ENCODE data around the gene TM9SF2. TPM values are rescaled to one million over a fixed set of nuclear protein-coding genes. Genes with fewer than 3 reads are reported as not detected.
A peak's percentile ranks its signal among the peaks of the same experiment; 100 is the strongest.

Gene TM9SF2
- total and polyA plus RNA-seq, 2 experiments from 2014 or later = 60.5 to 130 TPM

- DNase-seq (ENCODE audit: low read depth in 1 of 2, low spot score in 1 of 2) = peak in 1 of 2 donors; percentile 55
- Histone ChIP-seq H3K4me3 (no peak overlapping the region), H3K27me3 (no peaks in the 10 kb centered on the region), H3K4me1 (ENCODE audit: low read depth) (no peaks in the 10 kb centered on the region), H3K36me3 (no peaks in the 10 kb centered on the region), H3K27ac (no peak overlapping the region), H3K9me3 (ENCODE audit: low read depth) (no peaks in the 10 kb centered on the region)
- TF ChIP-seq, protein P1, sequence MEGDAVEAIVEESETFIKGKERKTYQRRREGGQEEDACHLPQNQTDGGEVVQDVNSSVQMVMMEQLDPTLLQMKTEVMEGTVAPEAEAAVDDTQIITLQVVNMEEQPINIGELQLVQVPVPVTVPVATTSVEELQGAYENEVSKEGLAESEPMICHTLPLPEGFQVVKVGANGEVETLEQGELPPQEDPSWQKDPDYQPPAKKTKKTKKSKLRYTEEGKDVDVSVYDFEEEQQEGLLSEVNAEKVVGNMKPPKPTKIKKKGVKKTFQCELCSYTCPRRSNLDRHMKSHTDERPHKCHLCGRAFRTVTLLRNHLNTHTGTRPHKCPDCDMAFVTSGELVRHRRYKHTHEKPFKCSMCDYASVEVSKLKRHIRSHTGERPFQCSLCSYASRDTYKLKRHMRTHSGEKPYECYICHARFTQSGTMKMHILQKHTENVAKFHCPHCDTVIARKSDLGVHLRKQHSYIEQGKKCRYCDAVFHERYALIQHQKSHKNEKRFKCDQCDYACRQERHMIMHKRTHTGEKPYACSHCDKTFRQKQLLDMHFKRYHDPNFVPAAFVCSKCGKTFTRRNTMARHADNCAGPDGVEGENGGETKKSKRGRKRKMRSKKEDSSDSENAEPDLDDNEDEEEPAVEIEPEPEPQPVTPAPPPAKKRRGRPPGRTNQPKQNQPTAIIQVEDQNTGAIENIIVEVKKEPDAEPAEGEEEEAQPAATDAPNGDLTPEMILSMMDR (IDR thresholded peaks at IDR 0.05; ENCODE audit: low read depth, low read length) = no peak
These were observed 71.6 kb downstream of the TM9SF2 start for GRCh38 chr13:99572921-99573320.

- H3K9me3 ChIP-seq (ENCODE audit: low read depth) = no peaks in the 10 kb centered on the region
- no peak for DNase-seq (ENCODE audit: low read depth in 1 of 2, low spot score in 1 of 2)
- H3K4me1 ChIP-seq (ENCODE audit: low read depth) = no peaks in the 10 kb centered on the region
- H3K27ac ChIP-seq = no peak overlapping the region
- no peak overlapping the region for H3K4me3 ChIP-seq
- H3K27me3 ChIP-seq = no peaks in the 10 kb centered on the region
- TF ChIP-seq, protein P1 (IDR thresholded peaks at IDR 0.05; ENCODE audit: low read depth, low read length) = no peak
- no peaks in the 10 kb centered on the region for H3K36me3 ChIP-seq
These were observed 74.3 kb downstream of the TM9SF2 start for GRCh38 chr13:99575376-99576120.

DNA sequence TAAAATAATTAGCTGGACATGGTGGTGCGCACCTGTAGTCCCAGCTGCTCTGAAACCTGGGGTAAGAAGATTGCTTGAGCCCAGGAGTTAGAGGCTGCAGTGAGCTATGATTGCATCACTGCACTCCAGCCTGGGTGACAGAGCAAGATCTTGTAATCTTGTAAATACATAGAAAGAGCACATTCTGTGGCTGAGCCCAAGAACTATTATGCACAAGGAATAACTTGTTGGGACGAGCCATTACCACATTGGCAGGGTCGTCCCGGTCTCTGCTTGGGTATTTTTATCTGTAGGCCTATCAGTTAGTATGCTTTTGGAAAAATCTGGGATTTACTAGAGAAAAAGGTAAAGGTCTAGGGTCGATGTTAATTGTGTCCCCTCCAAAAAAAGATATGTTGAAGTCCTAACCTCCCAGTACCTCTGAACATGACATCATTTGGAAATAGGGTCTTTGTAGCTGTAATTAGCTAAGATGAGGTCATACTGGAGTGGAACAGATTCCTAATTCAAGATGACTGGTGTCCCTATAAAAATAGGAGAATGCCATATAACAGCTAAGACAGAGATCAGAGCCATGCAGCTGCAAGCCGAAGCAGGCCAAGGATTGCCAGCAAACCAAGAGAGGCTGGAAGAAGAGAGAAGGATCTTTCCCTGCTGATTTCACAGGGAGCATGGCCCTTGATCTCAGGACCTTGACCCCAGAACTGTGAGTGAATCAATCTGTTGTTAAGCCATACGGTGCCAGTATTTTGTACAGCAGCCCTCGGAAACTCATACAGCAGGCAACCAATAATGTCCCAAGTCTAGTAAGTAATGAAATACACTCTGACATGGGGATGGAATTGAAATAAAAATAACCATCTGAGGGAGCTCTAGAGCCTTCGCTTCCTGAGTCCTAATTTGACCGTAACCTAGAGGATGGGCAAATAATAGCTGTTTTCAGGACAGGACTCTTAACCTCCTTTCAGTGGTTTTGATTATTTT, 77.0 kb downstream of the TM9SF2 start:
- no peaks in the 10 kb centered on the region for H3K27me3 ChIP-seq
- peak in 1 of 2 donors; percentile 29 for DNase-seq (ENCODE audit: low read depth in 1 of 2, low spot score in 1 of 2)
- H3K4me1 ChIP-seq (ENCODE audit: low read depth) = no peaks in the 10 kb centered on the region
- H3K4me3 ChIP-seq = no peak overlapping the region
- H3K36me3 ChIP-seq = no peaks in the 10 kb centered on the region
- no peaks in the 10 kb centered on the region for H3K9me3 ChIP-seq (ENCODE audit: low read depth)
- H3K27ac ChIP-seq = no peak overlapping the region
- TF ChIP-seq, protein P1 (IDR thresholded peaks at IDR 0.05; ENCODE audit: low read depth, low read length) = peak; percentile 36

GRCh38 chr13:99580500-99581268, 79.4 kb downstream of the TM9SF2 start:
- Histone ChIP-seq H3K4me3 (no peak overlapping the region), H3K36me3 (no peaks in the 10 kb centered on the region), H3K4me1 (ENCODE audit: low read depth) (no peaks in the 10 kb centered on the region), H3K9me3 (ENCODE audit: low read depth) (no peaks in the 10 kb centered on the region), H3K27me3 (no peaks in the 10 kb centered on the region), H3K27ac (no peak overlapping the region)
- DNase-seq (ENCODE audit: low read depth in 1 of 2, low spot score in 1 of 2) = no peak
- TF ChIP-seq, protein P1 (IDR thresholded peaks at IDR 0.05; ENCODE audit: low read depth, low read length) = no peak

DNA sequence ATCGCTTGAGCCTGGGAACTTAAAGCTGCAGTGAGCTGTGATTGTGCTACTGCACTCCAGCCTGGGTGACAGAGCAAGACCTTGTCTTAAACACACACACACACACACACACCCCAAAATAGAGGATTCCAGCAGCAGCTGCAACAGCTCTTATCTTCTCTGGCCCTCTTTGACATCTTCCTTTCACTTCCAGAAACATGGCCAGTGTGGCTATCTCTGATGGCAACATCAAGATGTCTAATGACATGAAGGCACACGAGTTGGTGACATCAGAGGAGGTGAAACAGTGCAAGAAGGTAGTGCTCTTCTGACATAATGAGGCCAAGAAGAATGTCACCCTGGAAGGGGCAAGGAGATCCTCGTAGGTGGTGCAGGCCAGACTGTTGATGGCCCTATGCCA, 81.2 kb downstream of the TM9SF2 start:
- Histone ChIP-seq H3K4me1 (ENCODE audit: low read depth) (no peaks in the 10 kb centered on the region), H3K4me3 (no peak overlapping the region), H3K9me3 (ENCODE audit: low read depth) (no peaks in the 10 kb centered on the region), H3K36me3 (no peaks in the 10 kb centered on the region), H3K27me3 (no peaks in the 10 kb centered on the region), H3K27ac (no peak overlapping the region)
- TF ChIP-seq, protein P1 (IDR thresholded peaks at IDR 0.05; ENCODE audit: low read depth, low read length) = no peak
- DNase-seq (ENCODE audit: low read depth in 1 of 2, low spot score in 1 of 2) = no peak
